ENCODE data around the gene EIPR1.

EIPR1 gene

DNA sequence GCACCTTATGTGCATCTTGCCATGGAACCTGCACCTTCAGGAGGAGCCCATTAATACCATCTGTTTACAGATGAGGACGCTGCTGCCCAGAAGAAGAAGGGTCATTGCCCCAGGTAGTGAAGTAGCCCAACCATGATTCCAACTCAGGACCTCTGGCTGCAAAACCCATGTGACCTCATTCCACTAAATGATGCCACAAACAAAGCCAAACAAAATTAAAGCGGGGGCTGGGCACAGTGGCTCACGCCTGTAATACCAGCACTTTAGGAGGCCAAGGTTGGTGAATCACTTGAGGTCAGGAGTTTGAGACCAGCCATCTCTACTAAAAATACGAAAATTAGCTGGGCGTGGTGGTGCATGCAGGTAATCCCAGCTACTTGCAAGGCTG, 202.1 kb downstream of the EIPR1 start:
- Histone ChIP-seq H3K4me1 (peaks cover 12% of the 10 kb centered on the region), H3K27me3 (no peaks in the 10 kb centered on the region), H3K9me3 (no peaks in the 10 kb centered on the region), H3K4me3 (ENCODE audit: low read depth, low read length) (no peak overlapping the region), H3K36me3 (no peaks in the 10 kb centered on the region; the same call in 1 of the 2 replicates)
- TF ChIP-seq CTCF (IDR thresholded peaks at IDR 0.05; ENCODE audit: low read depth, low read length), result no peak
- DNase-seq, result no peak

- TF ChIP-seq CTCF (IDR thresholded peaks at IDR 0.05; ENCODE audit: low read depth, low read length), result no peak
- Histone ChIP-seq H3K27me3 (no peaks in the 10 kb centered on the region), H3K4me1 (peaks cover 12% of the 10 kb centered on the region), H3K4me3 (ENCODE audit: low read depth, low read length) (no peak overlapping the region), H3K9me3 (no peaks in the 10 kb centered on the region), H3K36me3 (no peaks in the 10 kb centered on the region; the same call in 1 of the 2 replicates)
- DNase-seq, result peak; percentile 60
Measured at GRCh38 chr2:3174626-3175567, 202.7 kb downstream of the EIPR1 start.

DNA sequence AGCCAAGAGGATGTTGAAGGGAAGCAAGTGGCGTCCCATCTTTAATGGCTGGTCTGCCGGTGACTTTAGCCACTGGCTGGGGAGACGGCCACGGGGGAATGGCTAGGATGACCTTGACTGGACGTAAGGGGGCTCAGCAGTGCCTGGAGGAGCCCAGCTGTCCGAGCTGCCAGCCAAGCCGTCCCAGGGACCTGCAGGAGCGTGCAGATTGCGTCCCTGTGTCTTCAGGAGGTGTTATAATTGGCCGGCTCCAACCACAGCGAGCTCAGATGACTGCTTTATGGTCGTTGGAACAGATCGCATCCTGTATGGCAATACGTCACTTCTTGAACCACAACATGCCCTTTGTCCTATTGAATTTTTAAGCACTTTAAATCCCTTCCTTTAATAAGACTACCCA, 204.6 kb downstream of the EIPR1 start:
- TF ChIP-seq CTCF (IDR thresholded peaks at IDR 0.05; ENCODE audit: low read depth, low read length), result no peak
- H3K9me3 ChIP-seq, result no peaks in the 10 kb centered on the region

GRCh38 chr2:3172265-3172935, 205.2 kb downstream of the EIPR1 start:
- Histone ChIP-seq H3K27me3 (no peaks in the 10 kb centered on the region), H3K4me3 (ENCODE audit: low read depth, low read length) (no peak overlapping the region), H3K4me1 (peaks cover 15% of the 10 kb centered on the region), H3K36me3 (no peaks in the 10 kb centered on the region; the same call in 1 of the 2 replicates), H3K9me3 (no peaks in the 10 kb centered on the region)
- DNase-seq, result no peak
- TF ChIP-seq CTCF (IDR thresholded peaks at IDR 0.05; ENCODE audit: low read depth, low read length), result no peak

More for the DNA sequence above, 204.6 kb downstream of the EIPR1 start:
- no peaks in the 10 kb centered on the region for H3K27me3 ChIP-seq
- no peak for DNase-seq
- H3K36me3 ChIP-seq, result no peaks in the 10 kb centered on the region; the same call in 1 of the 2 replicates
- H3K4me1 ChIP-seq, result peaks cover 15% of the 10 kb centered on the region
- no peak overlapping the region for H3K4me3 ChIP-seq (ENCODE audit: low read depth, low read length)

DNA sequence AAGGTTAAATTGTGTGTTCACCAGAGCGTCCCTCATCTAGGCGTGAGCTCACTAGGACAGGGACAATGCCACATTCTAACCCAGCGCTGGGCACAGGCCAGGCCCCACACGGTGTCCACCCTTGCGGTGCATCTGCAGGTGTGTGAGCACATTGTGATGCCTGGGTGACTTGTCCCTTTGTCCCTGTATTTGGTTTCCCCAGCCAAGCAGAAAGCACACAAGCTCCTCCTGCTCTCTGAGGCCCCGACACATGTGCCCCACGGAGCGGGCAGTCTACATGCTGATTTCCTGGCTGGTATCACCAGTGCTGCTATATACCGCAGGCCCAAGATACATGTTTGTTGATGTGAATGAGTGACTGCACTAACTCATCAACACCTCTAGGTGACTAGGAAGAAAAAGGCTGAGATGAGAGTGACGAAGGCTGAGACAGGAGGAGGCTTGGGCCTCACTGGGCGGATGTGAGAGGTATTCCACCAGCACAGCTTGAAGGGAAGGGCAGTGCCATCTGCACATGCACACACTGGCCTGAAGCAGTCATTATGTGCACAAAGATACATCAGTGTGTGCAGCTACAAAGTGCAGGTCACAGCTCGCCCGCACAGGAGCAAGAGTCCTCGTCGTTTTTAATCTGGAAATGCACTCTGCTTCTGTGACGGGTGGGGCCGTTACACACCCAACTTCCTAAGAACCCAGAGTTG, 205.9 kb downstream of the EIPR1 start:
- Histone ChIP-seq H3K4me1 (peaks cover 15% of the 10 kb centered on the region), H3K4me3 (ENCODE audit: low read depth, low read length) (no peak overlapping the region), H3K36me3 (no peaks in the 10 kb centered on the region; the same call in 1 of the 2 replicates), H3K9me3 (no peaks in the 10 kb centered on the region), H3K27me3 (no peaks in the 10 kb centered on the region)
- no peak for TF ChIP-seq CTCF (IDR thresholded peaks at IDR 0.05; ENCODE audit: low read depth, low read length)
- no peak for DNase-seq
